ENCODE results near the gene MYD88. TPM values are rescaled to one million over a fixed set of nuclear protein-coding genes. Genes with fewer than 3 reads are reported as not detected.

The MYD88 gene
- total and polyA plus RNA-seq, 5 donors = 8.4 to 19.8 (median 12.7) TPM

- H3K9me3 ChIP-seq (ENCODE audit: control insufficient read depth, low read length) = no peaks in the 10 kb centered on the region
- H3K27ac ChIP-seq (ENCODE audit: low read length) = no peak overlapping the region
- no peaks in the 10 kb centered on the region for H3K27me3 ChIP-seq (ENCODE audit: control insufficient read depth, insufficient read depth)
- H3K4me1 ChIP-seq (ENCODE audit: control insufficient read depth, insufficient read depth, low read length) = peaks cover 3% of the 10 kb centered on the region
- no peak for DNase-seq
- ATAC-seq = no peak
- intact Hi-C loops (cut with DNase I) = no loop called here
- no peak overlapping the region for H3K4me3 ChIP-seq (ENCODE audit: low read length)
- WGBS = 84% methylated on average over 4 of the region's 4 CpGs
Observed at GRCh38 chr3:38170722-38171121, 32.3 kb downstream of the MYD88 start.

DNA sequence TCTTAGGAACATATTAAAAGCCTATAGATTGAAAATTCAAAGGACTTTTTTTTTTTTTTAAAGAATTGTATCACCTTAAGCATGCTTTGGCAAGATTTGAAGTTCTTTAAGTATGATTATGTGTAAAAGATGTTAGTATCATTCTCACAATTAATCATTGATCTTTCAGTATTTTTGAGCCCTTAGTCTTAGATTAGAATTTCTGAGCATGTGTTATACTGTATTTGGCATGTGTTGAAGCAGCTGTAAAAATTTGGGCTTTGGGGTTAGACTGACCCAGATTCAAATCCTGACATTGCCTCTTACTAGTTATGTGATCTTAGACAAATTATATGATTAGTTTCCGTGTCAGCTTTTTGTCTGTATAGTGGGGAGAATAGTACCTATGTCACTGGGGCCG, 33.2 kb downstream of the MYD88 start:
- H3K9me3 ChIP-seq (ENCODE audit: control insufficient read depth, low read length) = no peaks in the 10 kb centered on the region
- DNase-seq (no peak), ATAC-seq (no peak)
- no peaks in the 10 kb centered on the region for H3K4me1 ChIP-seq (ENCODE audit: control insufficient read depth, insufficient read depth, low read length)
- H3K4me3 ChIP-seq (ENCODE audit: low read length) = no peak overlapping the region
- intact Hi-C loops (cut with DNase I) = no loop called here
- no peaks in the 10 kb centered on the region for H3K27me3 ChIP-seq (ENCODE audit: control insufficient read depth, insufficient read depth)
- 87% methylated on average over 2 of the region's 2 CpGs for WGBS
- no peak overlapping the region for H3K27ac ChIP-seq (ENCODE audit: low read length)

DNA sequence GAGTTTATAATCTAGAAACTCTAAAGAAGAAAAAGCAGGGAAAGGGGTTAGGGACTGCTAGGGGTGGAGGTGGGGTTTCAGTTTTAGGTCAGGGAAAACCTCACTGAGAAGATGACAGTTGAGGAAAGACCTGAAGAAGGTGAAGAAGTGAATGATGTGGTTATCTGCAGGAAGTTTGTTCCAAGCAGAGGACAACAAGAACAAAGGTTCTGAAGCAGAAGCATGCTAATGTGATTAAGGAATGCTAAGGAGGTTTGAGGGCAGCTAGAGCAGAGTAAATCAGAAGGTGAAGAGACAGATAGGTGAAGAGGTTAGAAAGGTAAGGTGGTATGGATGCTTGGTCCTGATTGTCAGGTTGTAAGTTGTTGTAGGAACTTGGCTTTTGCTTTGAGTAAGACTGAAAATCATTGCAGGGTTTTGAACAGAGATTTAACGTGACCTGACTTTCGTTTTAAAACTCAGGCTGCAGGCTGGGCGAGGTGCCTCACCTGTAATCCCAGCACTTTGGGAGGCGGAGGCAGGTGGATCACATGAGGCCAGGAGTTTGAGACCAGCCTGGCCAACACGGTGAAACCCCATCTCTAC, 35.5 kb downstream of the MYD88 start:
- ATAC-seq (no peak), DNase-seq (no peak)
- Histone ChIP-seq H3K4me3 (ENCODE audit: low read length) (no peak overlapping the region), H3K27ac (ENCODE audit: low read length) (no peak overlapping the region), H3K4me1 (ENCODE audit: control insufficient read depth, insufficient read depth, low read length) (no peaks in the 10 kb centered on the region), H3K9me3 (ENCODE audit: control insufficient read depth, low read length) (no peaks in the 10 kb centered on the region), H3K27me3 (ENCODE audit: control insufficient read depth, insufficient read depth) (no peaks in the 10 kb centered on the region)
- intact Hi-C loops (cut with DNase I) = no loop called here
- WGBS = 90% methylated on average over 5 of the region's 5 CpGs

DNA sequence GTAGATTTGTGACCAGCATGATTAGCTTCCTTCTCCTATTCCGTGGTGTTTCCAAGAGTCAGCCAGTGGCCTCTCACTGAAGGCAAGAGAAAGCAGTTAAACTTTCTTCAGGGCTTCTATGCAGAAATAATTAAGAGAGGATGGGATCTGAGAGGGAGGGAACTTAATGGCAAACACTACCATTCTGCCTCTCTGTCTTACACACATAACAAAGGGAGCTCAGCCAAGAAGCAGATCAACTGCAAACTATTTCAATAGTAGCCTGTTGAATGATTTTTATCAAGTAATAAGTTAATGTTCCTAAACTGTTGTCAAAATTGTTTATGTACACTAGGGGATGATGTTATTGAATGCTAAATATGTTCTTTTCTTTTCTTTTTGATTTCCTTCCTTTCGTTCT, 38.7 kb downstream of the MYD88 start:
- intact Hi-C loops (cut with DNase I) = no loop called here
- peaks cover 2% of the 10 kb centered on the region for H3K4me1 ChIP-seq (ENCODE audit: control insufficient read depth, insufficient read depth, low read length)
- no peak for DNase-seq
- no peak for ATAC-seq
- H3K27ac ChIP-seq (ENCODE audit: low read length) = no peak overlapping the region
- WGBS = 50% methylated on average over 2 of the region's 2 CpGs
- H3K9me3 ChIP-seq (ENCODE audit: control insufficient read depth, low read length) = no peaks in the 10 kb centered on the region
- no peaks in the 10 kb centered on the region for H3K27me3 ChIP-seq (ENCODE audit: control insufficient read depth, insufficient read depth)
- H3K4me3 ChIP-seq (ENCODE audit: low read length) = no peak overlapping the region

DNA sequence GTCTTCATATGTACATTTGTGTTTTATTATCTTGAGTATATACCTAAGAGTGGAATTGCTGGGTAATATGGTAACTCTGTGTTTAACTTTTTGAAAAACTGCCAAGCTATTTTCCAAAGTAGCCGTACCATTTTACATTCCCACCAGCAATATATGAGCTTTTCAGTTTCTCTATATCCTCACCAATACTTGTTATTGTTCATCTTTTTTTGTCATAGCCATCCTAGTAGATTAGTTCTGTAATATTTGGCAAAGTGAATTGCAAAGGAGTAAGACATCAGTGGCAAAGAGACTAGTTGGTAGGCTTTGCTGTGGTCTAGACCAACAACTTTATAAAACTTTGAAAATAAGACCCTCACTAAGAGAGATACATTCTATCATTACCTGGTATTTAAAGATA, 48.3 kb downstream of the MYD88 start:
- H3K27ac ChIP-seq (ENCODE audit: low read length) = no peak overlapping the region
- peaks cover 2% of the 10 kb centered on the region for H3K4me1 ChIP-seq (ENCODE audit: control insufficient read depth, insufficient read depth, low read length)
- H3K4me3 ChIP-seq (ENCODE audit: low read length) = no peak overlapping the region
- intact Hi-C loops (cut with DNase I) = no loop called here
- WGBS = 97% methylated on average over 1 of the region's 1 CpG
- no peak for DNase-seq
- H3K27me3 ChIP-seq (ENCODE audit: control insufficient read depth, insufficient read depth) = no peaks in the 10 kb centered on the region
- ATAC-seq = no peak
- no peaks in the 10 kb centered on the region for H3K9me3 ChIP-seq (ENCODE audit: control insufficient read depth, low read length)

GRCh38 chr3:38190481-38190881, 52.0 kb downstream of the MYD88 start:
- DNase-seq = no peak
- no peak overlapping the region for H3K4me3 ChIP-seq (ENCODE audit: low read length)
- no peak overlapping the region for H3K27ac ChIP-seq (ENCODE audit: low read length)
- no peak for ATAC-seq
- H3K27me3 ChIP-seq (ENCODE audit: control insufficient read depth, insufficient read depth) = no peaks in the 10 kb centered on the region
- no peaks in the 10 kb centered on the region for H3K9me3 ChIP-seq (ENCODE audit: control insufficient read depth, low read length)
- peaks cover 3% of the 10 kb centered on the region for H3K4me1 ChIP-seq (ENCODE audit: control insufficient read depth, insufficient read depth, low read length)
- intact Hi-C loops (cut with DNase I) = no loop called here

Other genes with a start within 250 kb of the MYD88 start
- 1 to 10 TPM; 4.0 to 9.7 (median 8.8) TPM for gene VILL, start 147.9 kb upstream of the MYD88 start, total RNA-seq
- 5.4 TPM for gene VILL, start 147.9 kb upstream of the MYD88 start, polyA plus RNA-seq
- gene PLCD1, start 109.0 kb upstream of the MYD88 start, total RNA-seq = 10 to 100 TPM; 12.1 to 17.7 (median 15.2) TPM
- gene PLCD1, start 109.0 kb upstream of the MYD88 start, polyA plus RNA-seq = 11.2 TPM
- gene DLEC1, start 99.5 kb upstream of the MYD88 start, total RNA-seq = 1 to 10 TPM in 1 of 4 donors, under 1 TPM in 3; 0.23 to 1.0 (median 0.61) TPM
- 0.48 TPM for gene DLEC1, start 99.5 kb upstream of the MYD88 start, polyA plus RNA-seq
- 10 to 100 TPM; 80.8 to 98.8 (median 88.4) TPM for gene ACAA1, start 1.5 kb upstream of the MYD88 start, total RNA-seq
- gene ACAA1, start 1.5 kb upstream of the MYD88 start, polyA plus RNA-seq = 98.8 TPM
- gene OXSR1, start 26.9 kb downstream of the MYD88 start, total RNA-seq = 10 to 100 TPM; 20.2 to 39.1 (median 25.1) TPM
- gene OXSR1, start 26.9 kb downstream of the MYD88 start, polyA plus RNA-seq = 12.9 TPM
- under 1 TPM in 2 of 4 donors, not detected in 2; 0.18 to 0.29 TPM for gene SLC22A13, start 127.2 kb downstream of the MYD88 start, total RNA-seq
- 0.09 TPM for gene SLC22A13, start 127.2 kb downstream of the MYD88 start, polyA plus RNA-seq
- gene SLC22A14, start 143.6 kb downstream of the MYD88 start, total RNA-seq = under 1 TPM in 2 of 4 donors, not detected in 2; 0.14 to 0.17 TPM
- gene SLC22A14, start 143.6 kb downstream of the MYD88 start, polyA plus RNA-seq = 0.11 TPM
- gene XYLB, start 208.1 kb downstream of the MYD88 start, total RNA-seq = 1 to 10 TPM in 2 of 4 donors, under 1 TPM in 2; 0.37 to 1.3 (median 0.83) TPM
- 0.41 TPM for gene XYLB, start 208.1 kb downstream of the MYD88 start, polyA plus RNA-seq